ENCODE results near the gene CERK. TPM values are rescaled to one million over a fixed set of nuclear protein-coding genes. Genes with fewer than 3 reads are reported as not detected.

Gene CERK
- total and polyA plus RNA-seq, 9 of the 15 experiments (the other 6 are each of a cell fraction or from before 2014, with no cell fraction given), result 1.1 to 14.9 (median 8.7) TPM

DNA sequence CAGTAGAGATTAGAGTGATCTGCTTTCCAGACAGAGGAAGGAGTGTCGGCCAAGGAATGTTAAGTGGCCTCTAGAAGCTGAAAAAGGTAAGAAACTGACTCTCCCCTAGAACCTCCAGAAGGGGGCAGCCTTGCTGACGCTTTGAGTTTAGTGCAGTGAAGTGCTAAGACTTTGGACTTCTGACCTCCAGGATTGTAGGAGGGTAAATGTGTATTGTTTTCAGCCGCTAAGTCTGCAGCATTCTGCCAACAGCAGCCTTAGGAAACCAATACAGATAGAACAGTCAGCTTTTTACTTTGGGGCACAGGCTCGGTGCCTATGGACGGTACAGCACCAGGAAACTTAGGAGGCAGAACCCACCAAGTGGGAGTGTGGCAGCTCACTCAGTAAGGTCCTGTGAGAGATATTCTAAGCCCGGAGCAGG lies 20.8 kb upstream of the CERK start:
- POLR2A ChIA-PET, result interaction anchor here (0.5 to 1.2 kb wide), 7 partner anchors 14 to 194 kb away, joined by 3 read pairs; no protein-coding TSS in a partner anchor
- WGBS (ENCODE audit: insufficient coverage, low coverage, missing lambda C conversion rate), result 46% methylated on average over 5 of the region's 6 CpGs
- in situ Hi-C loops (cut with MboI) (no loop called here), intact Hi-C loops (cut with micrococcal nuclease) (no loop called here)
- no TSS peak for BruUV-seq (replicated peaks)
- peaks cover 13 to 19% of the 10 kb centered on the region in 2 experiments for H3K4me1 ChIP-seq (replicated peaks in 1 of 2; ENCODE audit: control insufficient read depth in 2 of 2, insufficient read depth in 2 of 2, low read length in 2 of 2)
- no peaks in the 10 kb centered on the region; the same call in 1 of the 2 replicates for H4K20me1 ChIP-seq (replicated peaks; ENCODE audit: control insufficient read depth, insufficient read depth, low read length)
- H3K4me2 ChIP-seq (ENCODE audit: insufficient read depth, low read length), result no peak overlapping the region
- peaks cover 10% of the 10 kb centered on the region for H3K9me3 ChIP-seq (replicated peaks; ENCODE audit: control insufficient read depth, insufficient read depth, low read depth, low read length)
- H3K9me1 ChIP-seq (ENCODE audit: control insufficient read depth, insufficient read depth, low read length), result no peaks in the 10 kb centered on the region
- peak; percentile 20 to 70 (median 23) for DNase-seq (ENCODE audit: extremely low read depth in 1 of 4, low spot score in 3 of 4)
- H3K9ac ChIP-seq (ENCODE audit: insufficient read depth in 1 of 2, low read depth in 2 of 2, low read length in 2 of 2), result no peak overlapping the region
- peak overlapping the region; percentile 63; the same call in 1 of the 2 replicates for H2AFZ ChIP-seq (ENCODE audit: low read depth, low read length)
- H3K27me3 ChIP-seq (ENCODE audit: control insufficient read depth in 2 of 2, insufficient read depth in 2 of 2, low read length in 2 of 2), result no peaks in the 10 kb centered on the region
- peak; percentile 92 for FAIRE-seq
- peaks cover 29% of the 10 kb centered on the region for H3K79me2 ChIP-seq (ENCODE audit: control insufficient read depth, insufficient read depth, low read length)
- no peak for ATAC-seq
- no peak overlapping the region for H3K27ac ChIP-seq (ENCODE audit: extremely low read depth, low read depth, low read length)
- H3K4me3 ChIP-seq, result no peak overlapping the region
- peaks cover 16% of the 10 kb centered on the region; the same call in 2 of the 3 replicates for H3K36me3 ChIP-seq (ENCODE audit: control insufficient read depth, insufficient read depth, low read length)
- CTCF ChIA-PET (ENCODE audit: low intra/inter-chr PET ratio), result interaction anchor here (0.6 kb wide), 1 partner anchor 45 kb away, joined by 3 read pairs; no protein-coding TSS in a partner anchor
- no peak for TF ChIP-seq ZNF507 (tag; conservative IDR thresholded peaks at IDR 0.05)
- no peak for TF ChIP-seq ZNF212 (CRISPR knock-in tag; IDR thresholded peaks at IDR 0.05)
- TF ChIP-seq, protein P1, sequence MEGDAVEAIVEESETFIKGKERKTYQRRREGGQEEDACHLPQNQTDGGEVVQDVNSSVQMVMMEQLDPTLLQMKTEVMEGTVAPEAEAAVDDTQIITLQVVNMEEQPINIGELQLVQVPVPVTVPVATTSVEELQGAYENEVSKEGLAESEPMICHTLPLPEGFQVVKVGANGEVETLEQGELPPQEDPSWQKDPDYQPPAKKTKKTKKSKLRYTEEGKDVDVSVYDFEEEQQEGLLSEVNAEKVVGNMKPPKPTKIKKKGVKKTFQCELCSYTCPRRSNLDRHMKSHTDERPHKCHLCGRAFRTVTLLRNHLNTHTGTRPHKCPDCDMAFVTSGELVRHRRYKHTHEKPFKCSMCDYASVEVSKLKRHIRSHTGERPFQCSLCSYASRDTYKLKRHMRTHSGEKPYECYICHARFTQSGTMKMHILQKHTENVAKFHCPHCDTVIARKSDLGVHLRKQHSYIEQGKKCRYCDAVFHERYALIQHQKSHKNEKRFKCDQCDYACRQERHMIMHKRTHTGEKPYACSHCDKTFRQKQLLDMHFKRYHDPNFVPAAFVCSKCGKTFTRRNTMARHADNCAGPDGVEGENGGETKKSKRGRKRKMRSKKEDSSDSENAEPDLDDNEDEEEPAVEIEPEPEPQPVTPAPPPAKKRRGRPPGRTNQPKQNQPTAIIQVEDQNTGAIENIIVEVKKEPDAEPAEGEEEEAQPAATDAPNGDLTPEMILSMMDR (IDR thresholded peaks at IDR 0.05 in 2 of 3, conservative IDR thresholded peaks at IDR 0.05 in 1 of 3; ENCODE audit: insufficient read depth in 2 of 3, low read depth in 1 of 3, low read length in 3 of 3), result peak; percentile 49 to 58 (median 57); a peak in 5 of 6 replicates
- TF ChIP-seq, protein P2, sequence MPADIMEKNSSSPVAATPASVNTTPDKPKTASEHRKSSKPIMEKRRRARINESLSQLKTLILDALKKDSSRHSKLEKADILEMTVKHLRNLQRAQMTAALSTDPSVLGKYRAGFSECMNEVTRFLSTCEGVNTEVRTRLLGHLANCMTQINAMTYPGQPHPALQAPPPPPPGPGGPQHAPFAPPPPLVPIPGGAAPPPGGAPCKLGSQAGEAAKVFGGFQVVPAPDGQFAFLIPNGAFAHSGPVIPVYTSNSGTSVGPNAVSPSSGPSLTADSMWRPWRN (IDR thresholded peaks at IDR 0.05; ENCODE audit: low read depth), result no peak
- no peak for TF ChIP-seq MCM3 (IDR thresholded peaks at IDR 0.05)
- 0 out of 2 replicates have a peak, but pooled peaks have one; percentile 22 for TF ChIP-seq SMC3 (conservative IDR thresholded peaks at IDR 0.05; ENCODE audit: insufficient read depth, low read depth, low read length)
- no peak for TF ChIP-seq KDM5B (IDR thresholded peaks at IDR 0.05; ENCODE audit: insufficient replicate concordance, low read depth, low read length)
- TF ChIP-seq, protein P3, sequence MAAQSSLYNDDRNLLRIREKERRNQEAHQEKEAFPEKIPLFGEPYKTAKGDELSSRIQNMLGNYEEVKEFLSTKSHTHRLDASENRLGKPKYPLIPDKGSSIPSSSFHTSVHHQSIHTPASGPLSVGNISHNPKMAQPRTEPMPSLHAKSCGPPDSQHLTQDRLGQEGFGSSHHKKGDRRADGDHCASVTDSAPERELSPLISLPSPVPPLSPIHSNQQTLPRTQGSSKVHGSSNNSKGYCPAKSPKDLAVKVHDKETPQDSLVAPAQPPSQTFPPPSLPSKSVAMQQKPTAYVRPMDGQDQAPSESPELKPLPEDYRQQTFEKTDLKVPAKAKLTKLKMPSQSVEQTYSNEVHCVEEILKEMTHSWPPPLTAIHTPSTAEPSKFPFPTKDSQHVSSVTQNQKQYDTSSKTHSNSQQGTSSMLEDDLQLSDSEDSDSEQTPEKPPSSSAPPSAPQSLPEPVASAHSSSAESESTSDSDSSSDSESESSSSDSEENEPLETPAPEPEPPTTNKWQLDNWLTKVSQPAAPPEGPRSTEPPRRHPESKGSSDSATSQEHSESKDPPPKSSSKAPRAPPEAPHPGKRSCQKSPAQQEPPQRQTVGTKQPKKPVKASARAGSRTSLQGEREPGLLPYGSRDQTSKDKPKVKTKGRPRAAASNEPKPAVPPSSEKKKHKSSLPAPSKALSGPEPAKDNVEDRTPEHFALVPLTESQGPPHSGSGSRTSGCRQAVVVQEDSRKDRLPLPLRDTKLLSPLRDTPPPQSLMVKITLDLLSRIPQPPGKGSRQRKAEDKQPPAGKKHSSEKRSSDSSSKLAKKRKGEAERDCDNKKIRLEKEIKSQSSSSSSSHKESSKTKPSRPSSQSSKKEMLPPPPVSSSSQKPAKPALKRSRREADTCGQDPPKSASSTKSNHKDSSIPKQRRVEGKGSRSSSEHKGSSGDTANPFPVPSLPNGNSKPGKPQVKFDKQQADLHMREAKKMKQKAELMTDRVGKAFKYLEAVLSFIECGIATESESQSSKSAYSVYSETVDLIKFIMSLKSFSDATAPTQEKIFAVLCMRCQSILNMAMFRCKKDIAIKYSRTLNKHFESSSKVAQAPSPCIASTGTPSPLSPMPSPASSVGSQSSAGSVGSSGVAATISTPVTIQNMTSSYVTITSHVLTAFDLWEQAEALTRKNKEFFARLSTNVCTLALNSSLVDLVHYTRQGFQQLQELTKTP (IDR thresholded peaks at IDR 0.05; ENCODE audit: low read depth in 1 of 2, partially characterized antibody in 2 of 2), result no peak
- peak in 1 of 2 experiments; percentile 48; a peak in 2 of 4 replicates for TF ChIP-seq RAD21 (CRISPR knock-in tag; conservative IDR thresholded peaks at IDR 0.05 in 1 of 2, IDR thresholded peaks at IDR 0.05 in 1 of 2)
- no peak for TF ChIP-seq ZNF699 (CRISPR knock-in tag; IDR thresholded peaks at IDR 0.05; ENCODE audit: insufficient replicate concordance)
- TF ChIP-seq, protein P4, sequence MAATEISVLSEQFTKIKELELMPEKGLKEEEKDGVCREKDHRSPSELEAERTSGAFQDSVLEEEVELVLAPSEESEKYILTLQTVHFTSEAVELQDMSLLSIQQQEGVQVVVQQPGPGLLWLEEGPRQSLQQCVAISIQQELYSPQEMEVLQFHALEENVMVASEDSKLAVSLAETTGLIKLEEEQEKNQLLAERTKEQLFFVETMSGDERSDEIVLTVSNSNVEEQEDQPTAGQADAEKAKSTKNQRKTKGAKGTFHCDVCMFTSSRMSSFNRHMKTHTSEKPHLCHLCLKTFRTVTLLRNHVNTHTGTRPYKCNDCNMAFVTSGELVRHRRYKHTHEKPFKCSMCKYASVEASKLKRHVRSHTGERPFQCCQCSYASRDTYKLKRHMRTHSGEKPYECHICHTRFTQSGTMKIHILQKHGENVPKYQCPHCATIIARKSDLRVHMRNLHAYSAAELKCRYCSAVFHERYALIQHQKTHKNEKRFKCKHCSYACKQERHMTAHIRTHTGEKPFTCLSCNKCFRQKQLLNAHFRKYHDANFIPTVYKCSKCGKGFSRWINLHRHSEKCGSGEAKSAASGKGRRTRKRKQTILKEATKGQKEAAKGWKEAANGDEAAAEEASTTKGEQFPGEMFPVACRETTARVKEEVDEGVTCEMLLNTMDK (IDR thresholded peaks at IDR 0.05; ENCODE audit: borderline replicate concordance, insufficient read depth, low read depth, low read length, poor library complexity, severe bottlenecking), result peak; percentile 55
